Measurements from ENCODE around the gene TRIM62.

TRIM62 gene

DNA sequence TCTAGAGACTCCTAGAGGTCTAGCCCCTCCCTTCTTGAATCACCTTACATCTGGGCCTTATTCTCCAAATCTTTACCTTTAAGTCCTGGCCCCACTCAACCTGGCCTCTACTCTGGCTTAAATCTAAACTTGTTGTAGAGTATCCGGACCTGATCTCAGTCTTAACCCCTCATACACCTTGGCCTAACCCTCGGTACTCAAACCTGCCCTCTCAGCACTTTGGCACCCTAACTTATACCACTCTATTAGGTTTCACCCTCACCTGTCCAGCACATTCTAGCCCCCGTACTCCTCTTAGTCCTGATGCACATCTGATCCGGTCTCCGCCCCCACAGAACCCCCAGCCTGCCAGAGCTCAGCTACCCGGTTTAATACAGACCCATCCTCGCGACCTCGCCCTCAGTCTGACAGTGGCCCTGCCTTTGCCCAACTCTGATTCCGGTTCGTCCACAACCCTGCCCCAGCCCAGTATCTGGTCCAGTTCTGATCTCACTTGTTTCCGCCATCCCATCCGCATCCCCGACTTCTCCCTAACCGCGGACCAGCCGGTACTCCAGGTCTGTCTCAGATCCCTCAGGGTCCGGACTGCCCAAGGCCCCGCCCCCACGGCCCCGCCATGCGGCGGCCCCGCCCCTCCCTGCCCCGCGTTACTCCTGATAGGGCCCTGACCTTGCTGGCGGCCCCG is 1.5 kb downstream of the TRIM62 start:
- DNase-seq, result no peak

DNA sequence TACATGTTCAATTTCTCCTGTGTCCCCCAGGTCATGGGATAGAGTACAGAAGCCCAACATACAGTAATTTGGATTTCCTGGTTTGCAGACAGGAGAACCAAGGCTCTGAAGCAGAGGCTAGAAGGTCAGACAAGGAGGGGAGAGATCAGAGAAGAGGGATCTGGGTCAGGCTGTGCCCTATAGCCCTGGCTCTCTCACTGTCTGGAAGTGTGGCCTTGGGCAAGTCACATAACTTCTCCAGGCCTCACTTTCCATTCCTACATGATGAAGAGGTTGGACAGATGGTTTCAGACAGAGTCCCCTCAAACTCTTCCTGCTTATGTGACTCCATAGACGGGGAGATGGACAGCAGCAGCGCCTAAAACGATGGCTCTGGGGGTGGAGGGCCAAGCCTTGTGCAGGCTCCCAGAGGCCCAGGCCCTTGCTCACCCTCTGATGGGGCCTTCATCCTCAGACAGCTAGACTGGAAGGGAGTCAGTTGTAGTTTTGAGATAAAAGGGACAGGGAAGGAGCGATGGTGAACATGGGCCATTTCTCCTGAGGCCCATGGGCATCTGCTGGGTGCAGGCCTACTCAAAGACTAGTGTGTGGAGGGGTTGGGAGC is 2.9 kb downstream of the TRIM62 start:
- DNase-seq, result no peak

DNA sequence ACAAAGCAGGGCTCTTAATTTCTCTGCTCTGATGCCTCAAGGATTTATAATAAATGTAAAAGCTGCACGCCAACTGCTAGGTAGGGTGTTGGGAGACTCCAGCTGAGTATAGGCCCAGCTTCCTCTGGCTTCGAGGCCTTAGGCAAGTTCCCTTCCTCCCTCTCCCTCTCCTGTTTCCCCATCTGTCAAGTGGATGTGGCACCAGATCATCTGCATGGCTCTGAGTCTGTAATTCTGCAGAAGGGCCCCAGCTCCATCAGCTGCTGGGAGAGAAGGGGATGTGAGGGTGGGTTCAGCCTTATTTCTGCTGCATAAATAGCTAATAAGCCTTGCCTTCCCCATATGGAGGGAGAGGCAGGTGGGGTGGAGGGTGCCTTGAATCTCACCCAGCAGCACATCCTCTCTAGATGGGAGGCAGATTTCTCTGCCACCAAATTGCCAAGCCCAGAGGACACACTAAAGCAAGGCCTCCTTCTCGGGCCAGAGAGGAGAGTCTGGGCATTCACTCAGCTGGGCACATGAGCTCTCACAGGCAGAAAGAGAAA is 3.8 kb downstream of the TRIM62 start:
- no peak for DNase-seq

DNA sequence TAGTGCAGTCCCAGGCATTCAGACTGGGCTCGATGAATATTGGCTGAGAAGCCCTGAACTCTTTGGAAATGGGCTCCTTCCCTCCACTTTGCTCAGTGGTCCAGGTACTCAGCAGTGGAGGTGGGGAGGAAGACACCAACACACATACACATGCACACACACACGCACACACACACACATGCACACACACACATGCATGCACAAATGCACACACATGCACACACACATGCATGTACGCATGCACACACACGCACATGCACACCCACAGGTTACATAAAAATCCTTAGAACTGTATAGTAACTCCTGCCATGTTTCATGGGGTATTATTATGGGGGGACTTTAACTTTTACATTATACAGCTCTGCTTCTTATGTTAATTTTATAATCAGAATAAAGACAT is 5.0 kb downstream of the TRIM62 start:
- no peak for DNase-seq

DNA sequence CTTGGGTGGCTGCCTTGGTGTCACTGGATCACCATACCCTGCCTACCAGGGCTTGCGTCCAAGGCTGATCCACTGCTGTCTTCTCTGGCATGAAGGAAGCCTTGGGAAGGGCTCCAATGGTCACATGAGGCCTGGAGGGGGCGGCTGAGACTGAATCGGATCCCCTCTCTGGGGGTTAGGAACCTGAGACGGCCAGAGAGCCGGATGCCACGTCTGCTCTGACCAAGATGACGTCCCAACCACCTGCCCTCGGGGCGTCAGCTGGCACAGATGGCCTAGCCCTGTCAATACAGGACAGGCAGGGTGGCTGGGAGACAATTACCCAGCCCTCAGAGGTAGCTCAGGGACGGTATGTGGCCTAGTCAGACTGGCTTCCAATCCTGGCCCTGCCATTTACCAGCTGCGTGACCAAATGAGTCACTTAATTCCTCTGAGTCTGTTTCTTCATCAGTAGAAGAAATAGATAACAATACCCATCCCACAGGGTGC is 5.4 kb downstream of the TRIM62 start:
- DNase-seq, result no peak

DNA sequence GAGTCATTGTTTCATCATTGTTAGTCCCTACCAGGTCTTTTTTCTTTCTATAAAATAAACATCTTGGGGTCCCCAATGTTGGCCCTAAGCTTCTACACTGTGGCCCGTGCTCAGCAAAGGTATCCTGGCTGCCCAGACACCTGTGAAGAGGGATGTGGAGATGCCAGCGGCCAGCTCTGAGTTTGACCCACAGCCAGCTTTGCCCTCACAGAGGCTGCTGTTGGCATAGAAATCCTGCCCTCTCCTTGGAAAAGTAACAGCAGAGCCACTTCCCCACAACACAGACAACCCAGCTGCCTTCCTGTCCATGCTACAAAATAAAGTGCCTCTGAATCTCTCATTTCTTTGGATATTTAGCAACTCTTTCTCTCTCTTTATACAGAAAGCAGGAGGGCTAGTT is 6.0 kb downstream of the TRIM62 start:
- no peak for DNase-seq

DNA sequence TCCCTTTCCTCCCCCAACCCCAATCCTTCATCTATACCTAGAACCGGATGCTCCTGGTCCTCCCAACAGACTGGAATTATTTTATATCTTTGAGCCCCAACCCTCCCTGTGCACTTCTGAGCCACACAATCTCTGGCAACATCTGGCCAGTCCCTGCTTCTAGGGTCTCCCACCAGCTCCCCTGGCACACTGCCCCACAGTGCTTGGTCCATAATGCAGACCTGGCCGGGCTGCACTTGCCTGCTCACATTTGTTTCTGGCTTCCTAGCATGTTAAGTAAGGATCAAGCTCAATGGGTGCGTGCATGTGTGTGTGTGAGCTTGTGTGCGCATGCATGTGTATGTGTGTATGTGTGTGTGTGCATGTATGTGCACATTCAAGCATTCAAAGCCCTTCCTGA is 8.8 kb downstream of the TRIM62 start:
- no peak for DNase-seq

DNA sequence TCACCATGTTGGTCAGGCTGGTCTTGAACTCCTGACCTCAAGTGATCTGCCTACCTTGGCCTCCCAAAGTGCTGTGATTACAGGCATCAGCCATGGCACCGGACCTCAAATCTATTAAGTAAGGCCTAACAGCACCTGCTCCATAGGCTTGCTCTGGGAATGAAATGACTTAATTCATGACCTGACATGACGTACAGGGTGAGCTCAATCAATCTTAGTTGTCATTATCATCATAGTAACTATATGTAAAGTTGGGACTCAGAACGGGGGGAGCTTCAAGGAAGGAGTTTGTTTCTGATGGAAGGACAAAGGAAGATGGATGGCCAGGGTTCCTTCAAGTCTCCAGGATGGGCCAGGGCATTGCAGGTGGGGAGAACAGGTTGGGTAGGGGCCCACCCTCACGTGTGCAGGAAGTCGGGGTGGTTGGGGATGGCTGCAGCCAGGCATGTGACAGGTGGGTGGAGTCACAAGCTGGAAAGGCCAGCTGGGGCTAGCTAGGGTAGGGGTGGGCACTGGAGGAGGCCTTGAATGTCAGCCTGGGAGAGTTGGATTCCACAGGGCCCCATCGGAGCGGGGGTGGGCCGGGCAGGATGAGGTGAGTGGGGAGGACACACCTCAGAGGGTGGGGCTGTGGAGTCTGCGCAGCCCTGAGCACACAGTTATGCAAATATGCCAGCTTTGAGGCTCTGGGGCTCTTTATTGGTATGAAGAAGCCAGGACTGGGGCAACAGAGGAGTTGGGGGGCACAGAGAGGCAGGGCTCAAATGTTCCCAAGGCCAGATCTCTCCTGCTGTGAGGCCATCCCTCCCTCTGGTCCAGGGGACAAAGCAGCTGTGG is 9.6 kb downstream of the TRIM62 start:
- no peak for DNase-seq

DNA sequence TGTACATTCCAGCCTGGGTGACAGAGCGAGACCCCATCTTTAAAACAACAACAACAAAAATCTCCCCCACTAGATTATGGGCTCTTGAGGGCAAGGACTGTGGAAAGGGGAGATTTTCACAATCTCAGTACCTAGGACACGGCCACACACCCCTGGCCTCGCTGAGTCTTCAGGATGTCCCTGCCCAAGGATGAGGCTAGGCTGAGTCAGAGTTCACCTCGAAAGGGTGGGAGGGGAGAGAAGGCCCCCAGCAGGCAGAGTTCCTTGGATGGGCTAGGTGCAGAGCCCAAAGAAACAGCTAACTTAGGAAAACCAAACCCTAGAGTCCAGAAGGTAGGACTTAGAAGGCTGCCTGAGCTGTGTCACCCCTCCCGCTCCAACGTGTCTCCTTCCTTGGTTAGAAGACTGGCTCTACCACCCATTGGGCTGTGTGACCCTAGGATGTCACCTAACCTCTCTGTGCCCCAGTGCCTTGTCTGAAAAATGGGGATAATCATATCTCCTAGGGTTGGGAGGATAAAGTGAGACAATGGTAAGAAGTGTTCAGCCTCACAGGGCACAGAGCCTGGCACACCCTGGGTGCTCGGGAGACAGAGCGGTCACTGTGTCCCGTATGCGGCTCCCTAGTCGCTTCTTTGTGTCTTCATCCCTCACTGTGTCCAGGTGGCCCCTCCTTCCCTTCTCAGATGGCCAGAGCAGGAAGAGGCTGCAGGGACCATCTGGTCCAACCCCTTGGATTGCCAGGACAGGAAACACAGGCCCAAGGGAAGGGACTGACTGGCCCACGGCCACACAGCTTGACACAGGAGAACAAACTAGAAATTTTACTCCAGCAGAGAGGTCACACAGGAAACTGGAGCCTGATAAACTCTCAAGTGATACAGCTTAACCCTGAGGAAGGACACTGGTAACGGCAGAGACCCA is 11.2 kb downstream of the TRIM62 start:
- no peak for DNase-seq

DNA sequence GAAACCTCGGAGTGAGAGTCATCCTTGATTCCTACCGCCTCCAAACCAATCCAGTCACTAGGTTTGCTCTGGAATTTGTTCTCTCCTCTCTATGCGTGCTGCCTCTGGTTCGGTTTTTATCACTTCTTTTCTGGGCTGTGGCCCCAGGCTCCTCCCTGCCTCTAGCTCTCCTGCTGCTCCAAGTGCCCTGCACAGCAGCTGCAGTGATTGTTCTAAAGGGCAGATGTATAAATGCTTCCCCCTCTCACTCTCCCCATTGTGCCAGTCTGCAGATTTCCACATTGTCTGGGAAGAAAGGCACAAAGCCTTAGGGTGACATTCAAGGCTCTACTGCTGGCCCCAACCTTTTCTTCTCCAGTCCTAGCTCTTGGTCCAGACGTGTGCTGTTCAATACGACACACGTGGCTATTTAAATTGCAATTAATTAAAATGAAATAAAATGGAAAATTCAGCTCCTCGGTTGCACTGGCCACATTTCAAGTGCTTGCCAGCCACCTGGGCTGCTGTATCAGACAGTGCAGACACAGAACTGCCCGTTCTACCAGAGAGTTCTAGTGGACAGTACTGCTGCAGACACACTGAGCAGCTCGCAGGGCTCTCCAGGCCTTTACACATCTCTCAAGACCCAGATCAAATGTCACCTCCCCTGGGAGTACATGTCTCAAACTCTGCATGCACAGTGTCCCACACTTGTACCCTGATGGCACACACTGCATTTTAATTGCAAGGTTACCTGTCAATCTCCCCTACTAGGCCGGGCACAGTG is 12.4 kb downstream of the TRIM62 start:
- peak; percentile 78 for DNase-seq

DNA sequence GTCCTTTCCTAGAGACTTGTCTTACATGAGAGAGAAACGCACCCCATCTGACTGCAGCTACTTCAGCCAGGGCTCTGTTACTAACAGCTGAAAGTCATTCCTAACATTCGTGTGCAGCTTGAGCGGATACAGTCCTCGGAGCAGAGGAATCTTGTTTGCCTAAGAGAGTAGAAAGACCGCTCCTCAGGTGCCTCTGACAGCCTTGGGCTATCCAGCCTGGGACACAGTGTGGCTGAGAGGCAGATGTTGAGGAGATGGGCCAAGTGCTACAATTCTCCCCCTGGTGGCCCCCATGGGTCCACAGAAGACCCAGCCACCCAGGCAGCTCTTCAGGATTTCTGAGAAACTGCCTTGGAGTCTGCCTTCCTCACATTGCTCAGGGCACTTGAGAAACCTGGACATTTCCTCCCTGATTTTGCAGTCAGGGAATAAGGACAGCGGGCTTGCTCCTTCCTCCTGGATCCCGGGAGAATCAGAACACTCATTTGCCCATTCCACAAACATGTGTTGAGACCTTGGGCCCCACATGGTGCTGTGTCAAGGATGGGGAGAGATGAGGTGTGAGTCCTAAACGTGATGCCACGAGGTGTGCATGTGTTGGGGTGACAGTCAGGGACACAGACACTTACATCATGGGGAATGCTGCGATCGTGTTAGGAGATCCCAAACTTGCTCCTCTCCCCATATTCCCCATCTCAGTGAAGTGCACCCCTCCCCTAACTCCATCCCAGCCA is 13.1 kb downstream of the TRIM62 start:
- DNase-seq, result no peak

DNA sequence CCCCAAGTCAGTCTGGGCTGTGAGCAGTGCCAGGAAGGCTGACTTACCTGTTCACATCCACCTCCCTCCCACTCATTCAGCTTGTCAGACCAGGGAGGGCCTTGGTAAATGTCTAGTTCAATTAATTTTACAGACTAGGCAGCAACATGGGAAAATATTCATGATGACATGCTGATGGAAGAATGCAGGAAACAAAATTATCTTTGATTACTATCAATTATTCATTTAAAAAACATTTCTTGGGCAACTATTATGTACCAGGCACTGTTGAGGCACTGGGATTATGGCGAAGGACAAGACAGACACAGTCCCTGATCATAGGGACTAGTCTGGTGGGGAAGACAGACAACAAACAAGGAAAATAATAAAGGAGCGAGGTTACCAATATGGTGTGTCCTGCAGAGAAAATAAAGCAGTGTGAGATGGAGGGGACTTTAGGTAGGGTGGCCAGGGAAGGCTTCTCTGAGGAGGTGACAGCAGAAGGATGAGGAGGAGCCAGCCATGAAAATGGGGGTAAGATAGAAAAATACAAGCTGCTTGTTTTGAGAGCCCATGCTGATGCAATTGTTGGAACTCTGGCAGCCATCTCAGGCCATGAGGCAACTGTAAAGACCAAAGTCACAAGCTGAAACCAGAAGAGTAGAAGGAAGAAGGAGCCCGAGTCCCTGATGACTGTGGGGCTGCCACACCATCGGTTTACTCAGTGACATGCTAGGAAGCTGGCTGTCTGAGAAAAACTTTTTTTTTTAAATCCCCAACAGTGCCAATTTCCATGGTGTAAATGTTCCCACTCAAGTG is 14.0 kb downstream of the TRIM62 start:
- DNase-seq, result no peak

DNA sequence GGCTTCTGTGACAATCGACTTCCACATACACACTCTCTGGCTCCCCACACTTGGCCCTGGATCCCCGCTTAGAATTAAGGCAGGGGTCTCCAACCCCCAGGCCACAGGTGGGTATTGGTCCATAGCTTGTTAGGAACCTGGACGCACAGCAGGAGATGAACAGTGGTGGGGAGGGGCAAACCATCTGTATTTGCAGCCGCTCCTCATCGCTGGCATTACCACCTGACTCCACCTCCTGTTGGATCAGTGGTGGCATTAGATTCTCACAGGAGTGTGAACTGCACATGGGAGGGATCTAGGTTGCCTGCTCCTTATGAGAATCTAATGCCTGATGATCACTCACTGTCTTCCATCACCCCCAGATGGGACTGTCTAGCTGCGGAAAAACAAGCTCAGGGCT is 16.0 kb downstream of the TRIM62 start:
- DNase-seq, result no peak

DNA sequence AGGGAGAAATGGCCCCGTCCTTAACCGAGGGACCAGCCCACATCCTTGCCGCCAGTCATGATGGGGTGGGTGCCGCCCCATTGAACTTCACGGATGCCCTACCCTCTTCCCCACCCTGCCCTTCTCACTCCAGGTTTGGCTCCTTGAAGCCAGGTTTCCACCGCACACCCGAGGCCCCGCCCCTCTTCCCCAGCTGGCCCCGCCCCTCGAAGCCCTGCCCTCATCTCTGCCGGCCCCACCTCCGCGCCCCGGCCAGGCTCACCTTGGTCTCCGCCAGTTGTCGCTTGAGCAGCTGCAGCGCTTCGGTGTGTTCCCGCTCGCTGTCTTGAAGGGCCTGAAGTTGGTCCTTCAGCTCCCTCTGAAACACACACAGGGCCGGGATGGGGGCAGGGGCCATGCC is 16.6 kb downstream of the TRIM62 start:
- no peak for DNase-seq

DNA sequence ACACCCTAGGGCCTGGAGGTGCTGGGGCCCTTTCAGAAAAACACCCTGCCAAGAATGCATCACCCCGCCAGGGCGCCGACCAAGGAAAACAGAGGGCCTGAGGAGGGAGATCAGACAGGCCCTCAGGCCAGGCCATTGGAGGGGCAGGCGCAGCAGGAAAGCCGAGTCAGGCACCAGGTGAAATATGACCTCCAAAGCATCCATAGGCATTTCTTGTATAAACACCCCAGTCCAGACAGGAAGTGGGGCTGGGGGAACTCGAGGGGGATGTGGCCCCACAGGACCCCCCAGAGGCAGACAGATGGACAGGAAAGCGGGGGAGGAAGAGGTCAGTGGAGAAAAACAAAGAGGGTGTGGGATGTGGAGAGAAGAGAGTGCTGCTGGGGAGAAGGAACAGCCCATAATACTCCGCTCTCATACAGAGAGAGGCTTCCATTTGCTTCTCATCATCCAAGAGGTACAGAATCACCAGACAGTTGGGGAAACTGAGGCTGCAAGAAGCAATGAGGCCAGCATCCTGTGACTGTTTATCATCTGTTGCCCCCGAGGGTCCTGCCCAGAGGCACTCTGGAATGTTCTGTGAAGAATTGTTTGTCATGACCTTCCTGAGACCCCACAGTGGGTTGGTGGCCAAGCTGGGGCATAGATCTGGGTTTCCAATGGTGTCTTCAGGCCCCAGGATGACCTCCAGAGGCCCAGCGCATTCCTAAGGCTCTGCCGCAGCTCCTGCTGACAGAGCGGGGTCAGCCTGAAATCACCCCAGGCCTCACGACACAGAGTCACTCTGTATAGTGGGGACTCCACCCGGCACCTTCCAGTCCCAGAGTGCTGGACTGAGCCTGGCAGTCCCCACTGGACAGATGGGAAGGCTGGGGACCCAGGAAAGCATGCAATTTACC is 18.0 kb downstream of the TRIM62 start:
- no peak for DNase-seq

DNA sequence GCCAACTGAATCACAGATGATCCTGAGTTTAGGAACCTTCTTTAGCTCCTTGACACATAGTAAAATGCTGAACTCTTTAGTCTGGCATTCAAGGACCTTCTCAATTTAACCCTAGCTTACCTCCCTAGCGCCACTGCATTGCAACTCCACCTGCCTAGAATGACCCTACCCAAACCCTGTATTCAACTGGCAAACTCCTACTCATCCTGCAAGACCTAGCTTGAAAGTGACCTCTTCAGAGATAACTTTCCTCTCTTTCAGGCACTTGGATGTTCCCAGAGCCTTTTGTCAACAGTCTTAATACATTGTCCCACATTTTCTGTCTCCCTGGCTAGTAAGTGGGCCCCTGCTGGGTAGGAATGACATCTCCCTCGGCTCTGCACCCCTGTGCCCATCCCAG is 19.7 kb downstream of the TRIM62 start:
- no peak for DNase-seq

DNA sequence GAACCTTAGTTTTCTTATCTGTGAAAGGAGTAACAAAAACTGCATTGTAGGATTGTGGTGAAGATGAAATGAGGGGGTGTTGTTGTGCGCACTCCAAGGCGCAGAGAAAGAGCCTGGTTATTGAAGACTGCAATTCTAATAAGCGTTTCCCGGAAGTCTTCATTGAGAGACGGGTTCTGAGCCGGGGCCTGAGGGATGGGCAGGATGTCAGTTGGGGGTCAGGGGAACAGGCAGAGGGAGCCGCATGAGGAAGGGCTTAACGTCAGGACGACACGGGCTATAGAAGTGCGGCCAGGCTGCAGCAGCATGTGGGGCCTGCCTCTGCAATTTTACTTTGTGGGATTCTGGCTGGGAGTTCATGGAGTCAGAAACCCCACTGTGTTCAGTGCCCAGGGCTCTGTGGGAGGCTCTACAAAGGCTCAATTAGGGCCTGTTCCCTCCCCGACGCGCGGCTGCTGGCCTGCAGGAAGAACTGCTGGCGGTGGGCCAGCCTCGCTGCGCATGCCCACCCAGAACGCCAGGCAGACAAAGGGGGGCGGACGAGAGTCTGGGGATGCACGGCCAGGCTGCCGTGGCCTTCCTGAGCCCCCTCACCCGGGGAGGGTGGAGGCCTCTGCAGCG is 20.7 kb downstream of the TRIM62 start:
- peak; percentile 88 for DNase-seq

DNA sequence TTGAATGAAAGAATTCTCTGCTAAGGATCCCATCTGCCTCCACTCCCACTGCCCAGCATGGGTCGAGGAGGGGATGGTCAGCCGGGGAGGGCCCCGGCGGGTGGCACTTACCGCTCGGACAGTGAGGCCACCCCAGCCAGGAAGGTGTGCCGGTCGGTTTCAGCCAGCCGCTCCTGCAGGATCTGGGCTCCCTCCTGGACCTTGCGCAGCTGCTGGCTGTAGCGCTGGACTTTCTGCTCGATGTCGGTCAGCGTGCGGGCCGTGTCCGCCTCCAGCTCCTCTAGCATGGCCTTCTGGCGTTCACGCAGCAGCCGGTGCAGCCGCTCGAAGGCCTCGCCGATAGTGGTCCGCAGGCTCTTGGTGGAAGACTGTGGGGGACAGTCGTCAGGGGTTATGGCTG is 22.3 kb downstream of the TRIM62 start:
- no peak for DNase-seq

DNA sequence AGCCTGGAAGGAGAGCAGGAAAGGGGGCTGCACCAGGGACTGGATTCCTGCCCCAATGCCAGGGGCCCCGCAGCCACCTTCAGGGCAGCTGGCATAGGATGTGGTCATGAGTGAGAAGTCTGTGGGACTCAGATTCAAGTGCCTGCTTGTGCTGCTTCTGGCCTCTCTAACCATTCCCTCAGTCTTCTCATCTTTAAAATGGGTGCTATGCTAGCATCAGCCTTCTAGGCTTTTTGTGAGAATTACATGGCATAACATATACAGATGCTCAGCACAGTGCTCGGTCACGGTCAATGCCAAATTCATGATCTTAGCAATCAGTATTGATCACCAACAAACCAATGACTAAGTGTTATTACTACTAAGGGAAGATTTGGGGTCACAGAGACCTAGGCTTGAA is 23.5 kb downstream of the TRIM62 start:
- DNase-seq, result no peak

All from NCI-H345 (cell line).